Measurements from ENCODE around the gene BDKRB1. TPM values are rescaled to one million over a fixed set of nuclear protein-coding genes. Genes with fewer than 3 reads are reported as not detected.

Gene BDKRB1
- total RNA-seq, 4 donors from 2014 or later, result 0.91 to 5.4 (median 1.8) TPM

DNA sequence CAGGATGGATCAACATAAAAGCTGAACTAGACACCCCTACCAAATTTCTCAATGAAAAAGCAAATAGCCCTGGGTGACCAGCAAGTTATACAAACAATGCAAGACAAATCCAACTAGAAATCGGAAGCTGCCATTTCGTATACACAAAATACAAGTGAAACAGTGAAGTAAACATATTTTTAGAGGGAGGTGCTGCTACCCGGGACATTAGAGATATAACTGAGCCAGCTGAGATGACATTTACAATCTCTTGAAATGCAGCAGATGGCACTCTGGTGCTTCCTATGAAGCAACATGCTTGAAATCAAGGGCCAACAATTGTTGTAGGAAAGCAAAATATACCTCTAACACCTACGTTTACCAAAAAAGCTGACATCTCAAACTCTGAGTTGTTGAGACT is 25.5 kb downstream of the BDKRB1 start:
- no peak for DNase-seq (ENCODE audit: low spot score in 2 of 2)
- H3K4me3 ChIP-seq (ENCODE audit: low read depth, poor library complexity, severe bottlenecking), result no peak overlapping the region
- intact Hi-C loops (cut with DNase I; ENCODE audit: low total_unique reads), result loop anchor here (10.0 kb wide), 1 partner anchor 277 kb away; no protein-coding TSS in a partner anchor
- TF ChIP-seq POLR2A (IDR thresholded peaks at IDR 0.05), result no peak
- TF ChIP-seq, protein P1, sequence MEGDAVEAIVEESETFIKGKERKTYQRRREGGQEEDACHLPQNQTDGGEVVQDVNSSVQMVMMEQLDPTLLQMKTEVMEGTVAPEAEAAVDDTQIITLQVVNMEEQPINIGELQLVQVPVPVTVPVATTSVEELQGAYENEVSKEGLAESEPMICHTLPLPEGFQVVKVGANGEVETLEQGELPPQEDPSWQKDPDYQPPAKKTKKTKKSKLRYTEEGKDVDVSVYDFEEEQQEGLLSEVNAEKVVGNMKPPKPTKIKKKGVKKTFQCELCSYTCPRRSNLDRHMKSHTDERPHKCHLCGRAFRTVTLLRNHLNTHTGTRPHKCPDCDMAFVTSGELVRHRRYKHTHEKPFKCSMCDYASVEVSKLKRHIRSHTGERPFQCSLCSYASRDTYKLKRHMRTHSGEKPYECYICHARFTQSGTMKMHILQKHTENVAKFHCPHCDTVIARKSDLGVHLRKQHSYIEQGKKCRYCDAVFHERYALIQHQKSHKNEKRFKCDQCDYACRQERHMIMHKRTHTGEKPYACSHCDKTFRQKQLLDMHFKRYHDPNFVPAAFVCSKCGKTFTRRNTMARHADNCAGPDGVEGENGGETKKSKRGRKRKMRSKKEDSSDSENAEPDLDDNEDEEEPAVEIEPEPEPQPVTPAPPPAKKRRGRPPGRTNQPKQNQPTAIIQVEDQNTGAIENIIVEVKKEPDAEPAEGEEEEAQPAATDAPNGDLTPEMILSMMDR (IDR thresholded peaks at IDR 0.05), result no peak
- WGBS, 2 donors, result 73 to 80% methylated on average over 4 of the region's 4 CpGs

DNA sequence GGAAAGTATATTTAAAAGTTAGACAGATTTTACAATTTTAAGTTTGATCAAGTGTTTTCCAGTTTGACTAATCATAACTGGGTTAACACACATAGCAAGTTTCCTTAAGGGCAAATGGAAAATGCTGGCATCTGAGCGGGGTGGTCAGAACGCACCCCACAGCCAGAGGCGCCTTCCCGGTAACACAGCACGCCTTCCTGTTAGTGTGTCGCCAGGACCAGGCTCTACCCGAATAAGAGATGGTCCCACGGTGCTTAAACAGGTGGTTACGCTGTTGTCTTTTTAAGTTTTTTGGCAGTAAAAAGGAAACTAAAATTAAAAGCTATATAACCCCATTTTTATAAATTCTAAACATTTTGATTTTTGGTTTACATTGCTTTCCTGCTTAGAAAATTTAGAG is 28.0 kb downstream of the BDKRB1 start:
- WGBS, 2 donors, result 90 to 91% methylated on average over 9 of the region's 9 CpGs
- intact Hi-C loops (cut with DNase I; ENCODE audit: low total_unique reads), result loop anchor here (10.0 kb wide), 1 partner anchor 279 kb away; no protein-coding TSS in a partner anchor
- no peak for TF ChIP-seq POLR2A (IDR thresholded peaks at IDR 0.05)
- TF ChIP-seq, protein P1 (IDR thresholded peaks at IDR 0.05), result no peak
- no peak for DNase-seq (ENCODE audit: low spot score in 2 of 2)
- no peak overlapping the region for H3K4me3 ChIP-seq (ENCODE audit: low read depth, poor library complexity, severe bottlenecking)

DNA sequence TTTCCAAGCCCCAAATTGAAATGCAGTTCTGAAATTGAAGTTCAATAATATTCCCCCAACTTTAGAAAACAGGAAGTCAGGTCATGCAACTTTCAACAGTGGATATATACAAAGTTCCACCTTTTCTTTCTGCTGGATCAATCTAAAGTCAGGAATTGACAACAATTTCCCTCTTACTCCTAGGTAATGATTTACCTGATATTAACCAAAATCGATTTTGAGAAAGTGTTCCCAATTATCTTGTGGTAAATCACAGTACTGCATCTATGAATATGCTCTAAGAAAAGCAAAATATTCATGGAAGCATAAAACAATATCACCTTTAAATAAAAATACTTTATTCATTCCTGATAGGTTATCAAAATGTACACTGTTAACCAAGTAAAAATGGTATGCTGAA is 28.4 kb downstream of the BDKRB1 start:
- no peak for DNase-seq (ENCODE audit: low spot score in 2 of 2)
- intact Hi-C loops (cut with DNase I; ENCODE audit: low total_unique reads), result loop anchor here (10.0 kb wide), 1 partner anchor 280 kb away; no protein-coding TSS in a partner anchor
- TF ChIP-seq POLR2A (IDR thresholded peaks at IDR 0.05), result no peak
- TF ChIP-seq, protein P1 (IDR thresholded peaks at IDR 0.05), result no peak
- H3K4me3 ChIP-seq (ENCODE audit: low read depth, poor library complexity, severe bottlenecking), result no peak overlapping the region
- WGBS, 2 donors, result 79 to 81% methylated on average over 1 of the region's 1 CpG

DNA sequence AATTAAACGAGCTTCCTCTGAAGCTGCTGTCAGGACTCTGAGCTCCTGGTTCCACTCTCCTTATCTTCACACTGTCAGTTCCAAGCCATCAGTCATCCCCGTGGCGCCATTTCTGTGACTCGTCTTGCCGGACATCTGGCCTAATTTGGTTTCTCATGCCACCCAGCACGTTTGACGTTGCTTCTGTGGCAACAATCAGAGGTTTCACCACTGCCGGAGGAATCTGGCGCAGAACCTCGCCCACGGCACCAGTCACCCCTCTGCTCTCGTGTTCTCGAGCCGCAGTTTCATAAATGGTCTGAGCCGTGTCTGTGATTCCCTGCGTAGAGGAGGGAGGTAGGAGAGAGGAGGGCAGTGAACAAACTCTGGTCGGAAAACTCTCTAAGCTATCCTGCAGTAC is 29.7 kb downstream of the BDKRB1 start:
- no peak overlapping the region for H3K4me3 ChIP-seq (ENCODE audit: low read depth, poor library complexity, severe bottlenecking)
- no peak for TF ChIP-seq POLR2A (IDR thresholded peaks at IDR 0.05)
- intact Hi-C loops (cut with DNase I; ENCODE audit: low total_unique reads), result loop anchor here (10.0 kb wide), 1 partner anchor 281 kb away; no protein-coding TSS in a partner anchor
- no peak for DNase-seq (ENCODE audit: low spot score in 2 of 2)
- WGBS, 2 donors, result 78 to 80% methylated on average over 17 of the region's 17 CpGs

DNA sequence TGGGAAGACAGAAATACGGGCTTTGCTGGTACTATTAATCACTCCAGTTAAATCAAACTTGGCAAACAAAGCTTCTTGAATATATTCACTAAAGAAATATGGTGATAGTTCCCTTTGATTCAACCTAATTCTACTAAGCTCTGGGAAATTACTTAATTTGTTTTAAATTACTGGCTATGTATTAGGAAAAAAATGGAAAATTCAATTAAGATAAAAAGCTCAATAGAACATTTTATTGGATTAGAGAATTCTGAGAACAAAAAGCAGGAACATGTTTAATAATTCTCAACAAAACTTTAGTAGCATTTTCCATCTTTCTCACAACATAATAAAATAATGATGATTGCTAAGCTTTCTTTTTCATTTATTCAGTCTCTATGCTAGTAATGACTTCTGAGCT is 30.2 kb downstream of the BDKRB1 start:
- intact Hi-C loops (cut with DNase I; ENCODE audit: low total_unique reads), result loop anchor here (10.0 kb wide), 1 partner anchor 281 kb away; no protein-coding TSS in a partner anchor
- 74 to 84% methylated on average over 1 of the region's 1 CpG for WGBS, 2 donors

DNA sequence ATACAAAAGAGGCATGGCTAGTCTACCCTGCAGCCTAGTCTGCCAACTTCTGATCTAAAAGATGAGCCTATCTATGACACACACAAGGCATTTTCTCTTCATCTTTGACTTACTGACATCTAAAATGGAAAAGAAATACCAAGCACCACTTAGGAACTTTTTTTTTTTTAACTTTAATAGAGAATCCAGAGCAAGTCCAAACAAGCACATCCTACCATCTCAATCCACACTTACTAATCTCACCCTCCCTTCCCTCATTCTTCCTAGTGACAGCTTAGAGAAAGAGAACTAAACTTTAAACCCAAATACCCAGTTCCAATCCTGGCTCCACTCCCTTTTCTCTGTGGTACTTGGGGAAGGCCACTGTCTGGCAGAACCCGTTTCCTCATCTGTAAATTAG is 31.8 kb downstream of the BDKRB1 start:
- TF ChIP-seq POLR2A (IDR thresholded peaks at IDR 0.05), result no peak
- TF ChIP-seq, protein P1 (IDR thresholded peaks at IDR 0.05), result no peak
- intact Hi-C loops (cut with DNase I; ENCODE audit: low total_unique reads), result loop anchor here (10.0 kb wide), 1 partner anchor 283 kb away; no protein-coding TSS in a partner anchor

More for the DNA sequence above, 30.2 kb downstream of the BDKRB1 start:
- no peak for DNase-seq (ENCODE audit: low spot score in 2 of 2)
- TF ChIP-seq POLR2A (IDR thresholded peaks at IDR 0.05), result no peak
- TF ChIP-seq, protein P1 (IDR thresholded peaks at IDR 0.05), result no peak
- H3K4me3 ChIP-seq (ENCODE audit: low read depth, poor library complexity, severe bottlenecking), result no peak overlapping the region

More for the DNA sequence above, 31.8 kb downstream of the BDKRB1 start:
- WGBS, 2 donors, result 76 to 92% methylated on average over 1 of the region's 1 CpG
- no peak overlapping the region for H3K4me3 ChIP-seq (ENCODE audit: low read depth, poor library complexity, severe bottlenecking)
- DNase-seq (ENCODE audit: low spot score in 2 of 2), result no peak

All from lower leg skin (tissue), 4 donors.